ENCODE data around the gene SCYL1. TPM values are rescaled to one million over a fixed set of nuclear protein-coding genes. Genes with fewer than 3 reads are reported as not detected.

The SCYL1 gene
- total RNA-seq, 4 donors from 2014 or later, result 109 to 128 (median 112) TPM

- H3K4me1 ChIP-seq, result peaks cover 0 to 55% (median 31%) of the 10 kb centered on the region in 4 donors
- WGBS, 2 donors, result 83 to 90% methylated on average over 3 of the region's 3 CpGs
- H3K27ac ChIP-seq, result no peak overlapping the region
- no peak overlapping the region for H3K4me3 ChIP-seq
- H3K9me3 ChIP-seq, result no peaks in the 10 kb centered on the region
- TF ChIP-seq POLR2A (IDR thresholded peaks at IDR 0.05) (no peak), CTCF (IDR thresholded peaks at IDR 0.05) (no peak), EP300 (IDR thresholded peaks at IDR 0.05) (no peak)
- no peak for DNase-seq (ENCODE audit: low spot score in 2 of 2)
- no peaks in the 10 kb centered on the region for H3K27me3 ChIP-seq
- H3K36me3 ChIP-seq, result peaks cover 0 to 73% (median 7%) of the 10 kb centered on the region in 3 donors
These were observed 18.0 kb downstream of the SCYL1 start for GRCh38 chr11:65542738-65543390.

GRCh38 chr11:65545853-65546216 lies 21.0 kb downstream of the SCYL1 start:
- Histone ChIP-seq H3K36me3 (peaks cover 0 to 80% (median 0%) of the 10 kb centered on the region in 3 donors), H3K9me3 (no peaks in the 10 kb centered on the region), H3K27me3 (no peaks in the 10 kb centered on the region), H3K4me3 (no peak overlapping the region), H3K4me1 (peaks cover 0 to 27% (median 19%) of the 10 kb centered on the region in 4 donors), H3K27ac (peak overlapping the region in 2 of 4 donors; percentile 73 to 77)
- WGBS, 2 donors, result 77 to 88% methylated on average over 4 of the region's 4 CpGs
- TF ChIP-seq EP300 (IDR thresholded peaks at IDR 0.05), result no peak
- no peak for TF ChIP-seq CTCF (IDR thresholded peaks at IDR 0.05)
- no peak for TF ChIP-seq POLR2A (IDR thresholded peaks at IDR 0.05)
- no peak for DNase-seq (ENCODE audit: low spot score in 2 of 2)

DNA sequence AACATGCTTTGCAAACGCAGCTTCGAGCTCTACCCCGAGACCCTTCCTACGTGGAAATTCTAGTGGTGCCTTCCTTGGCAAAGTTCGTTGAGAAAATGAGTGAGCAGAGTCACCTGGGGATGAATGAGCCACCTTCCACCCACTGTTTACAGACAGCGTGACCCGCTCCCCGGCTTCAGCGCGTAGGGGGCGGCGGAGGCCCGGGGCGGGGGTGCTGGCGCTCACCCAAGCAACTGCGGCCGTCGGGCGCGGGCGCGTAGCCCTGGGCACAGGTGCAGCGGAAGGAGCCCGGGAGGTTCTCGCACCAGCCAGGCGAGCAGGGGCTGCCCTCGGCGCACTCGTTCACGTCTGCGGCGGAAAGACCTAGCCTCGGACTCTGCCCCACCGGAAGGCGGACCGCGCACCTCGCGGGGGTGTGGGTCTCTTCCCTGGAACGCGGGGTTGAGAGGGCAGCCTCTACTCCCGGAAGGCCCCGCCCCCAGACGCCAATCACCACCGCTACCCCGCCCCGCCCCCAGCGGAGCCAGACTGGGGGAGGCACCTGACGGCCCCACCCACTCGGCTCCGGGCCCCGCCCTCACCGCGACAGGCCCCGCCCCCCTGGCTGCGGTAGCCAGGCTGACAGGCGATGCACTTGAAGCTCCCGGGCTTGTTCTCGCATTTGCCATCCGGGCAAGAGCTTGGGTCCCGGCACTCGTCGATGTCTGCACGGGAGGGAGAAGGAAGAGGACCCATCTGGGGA lies 21.5 kb downstream of the SCYL1 start:
- Histone ChIP-seq H3K9me3 (no peaks in the 10 kb centered on the region), H3K27ac (peak overlapping the region in 3 of 4 donors; percentile 31 to 77 (median 73)), H3K4me1 (peaks cover 0 to 27% (median 13%) of the 10 kb centered on the region in 4 donors), H3K27me3 (no peaks in the 10 kb centered on the region), H3K36me3 (peaks cover 0 to 85% (median 0%) of the 10 kb centered on the region in 3 donors), H3K4me3 (peak overlapping the region in 2 of 4 donors; percentile 42 to 45)
- 43 to 57% methylated on average over 23 to 41 of the region's 64 CpGs for WGBS, 2 donors
- DNase-seq (ENCODE audit: low spot score in 2 of 2), result peak; percentile 71
- TF ChIP-seq POLR2A (IDR thresholded peaks at IDR 0.05) (no peak), CTCF (IDR thresholded peaks at IDR 0.05) (no peak), EP300 (IDR thresholded peaks at IDR 0.05) (no peak)

DNA sequence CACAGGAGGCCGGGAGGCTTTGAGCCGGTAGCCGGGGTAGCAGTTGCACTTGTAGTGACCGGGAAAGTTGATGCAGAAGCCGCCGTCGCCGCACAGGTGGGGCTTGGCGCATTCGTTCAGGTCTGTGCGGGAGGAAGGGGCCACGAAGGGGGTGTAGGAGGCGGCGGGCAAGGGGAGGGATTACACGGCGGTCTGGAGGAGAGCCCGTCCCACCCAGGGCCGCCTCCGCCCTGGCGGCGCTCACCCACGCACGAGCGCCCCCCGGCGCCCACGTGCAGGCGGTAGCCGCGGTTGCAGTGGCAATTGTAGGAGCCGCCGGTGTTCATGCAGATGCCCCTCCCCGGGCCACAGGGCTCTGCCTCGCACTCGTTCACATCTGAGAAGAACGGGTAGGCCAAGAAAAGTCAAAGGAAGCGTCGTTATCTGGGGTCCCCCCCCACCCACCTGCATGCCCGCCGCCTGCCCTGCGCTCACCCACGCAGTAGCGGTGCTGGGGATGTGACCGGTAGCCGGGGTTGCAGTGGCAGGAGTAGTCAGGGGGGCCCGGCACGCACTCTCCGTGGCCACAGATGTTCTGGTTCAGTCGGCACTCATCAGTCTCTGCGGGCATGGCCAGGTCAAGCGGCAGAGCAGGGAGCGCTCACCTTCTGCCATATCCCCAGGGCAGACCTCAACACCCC lies 22.7 kb downstream of the SCYL1 start:
- H3K4me3 ChIP-seq, result no peak overlapping the region
- peaks cover 0 to 31% (median 12%) of the 10 kb centered on the region in 4 donors for H3K4me1 ChIP-seq
- no peak for DNase-seq (ENCODE audit: low spot score in 2 of 2)
- 80 to 83% methylated on average over 33 to 49 of the region's 52 CpGs for WGBS, 2 donors
- TF ChIP-seq POLR2A (IDR thresholded peaks at IDR 0.05), result no peak
- no peaks in the 10 kb centered on the region for H3K9me3 ChIP-seq
- peaks cover 0 to 95% (median 0%) of the 10 kb centered on the region in 3 donors for H3K36me3 ChIP-seq
- peak overlapping the region in 1 of 4 donors; percentile 77 for H3K27ac ChIP-seq
- no peaks in the 10 kb centered on the region for H3K27me3 ChIP-seq

DNA sequence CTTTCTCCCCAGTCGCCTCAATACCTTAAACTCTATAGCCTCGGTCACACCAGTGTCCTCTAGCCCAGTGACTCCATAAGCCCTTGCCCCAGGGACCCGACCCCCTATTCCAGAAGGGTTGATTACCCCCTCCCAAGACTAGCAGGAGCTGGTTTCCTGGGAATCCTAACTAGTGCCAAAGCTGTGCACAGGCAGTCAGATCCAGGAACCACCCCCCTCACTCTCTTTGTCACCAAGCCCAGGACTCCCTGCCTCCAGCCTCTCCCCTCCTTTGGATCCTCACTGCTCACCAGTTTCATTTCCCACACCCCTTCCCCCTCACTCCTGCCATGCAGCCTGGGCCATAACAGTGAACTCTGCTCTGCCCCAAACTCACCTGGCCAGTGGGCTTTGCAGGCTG lies 23.5 kb downstream of the SCYL1 start:
- H3K27me3 ChIP-seq, result no peaks in the 10 kb centered on the region
- peak overlapping the region in 1 of 4 donors; percentile 10 for H3K27ac ChIP-seq
- H3K9me3 ChIP-seq, result no peaks in the 10 kb centered on the region
- H3K4me3 ChIP-seq, result no peak overlapping the region
- H3K36me3 ChIP-seq, result peaks cover 0 to 95% (median 0%) of the 10 kb centered on the region in 3 donors
- DNase-seq (ENCODE audit: low spot score in 2 of 2), result no peak
- 88 to 91% methylated on average over 3 of the region's 3 CpGs for WGBS, 2 donors
- peaks cover 0 to 39% (median 16%) of the 10 kb centered on the region in 4 donors for H3K4me1 ChIP-seq
- TF ChIP-seq EP300 (IDR thresholded peaks at IDR 0.05) (no peak), CTCF (IDR thresholded peaks at IDR 0.05) (no peak), POLR2A (IDR thresholded peaks at IDR 0.05) (no peak)

All from tibial nerve (tissue), 4 donors.